Stimulated activated CD4-positive, alpha-beta T cell treated with anti-CD3 and anti-CD28 coated beads, Interleukin-1b, Interleukin-23, amount 100 ng/mL, for 24 hours (primary cell): ENCODE measurements around the gene TMEM74B.

Experiments used
- DNase-seq, 4 experiments: peaks; one replicate each; pipeline ENCODE4 v3.0.0-alpha.2; 2020; ENCODE audit warnings: low read depth in 4 of 4, low spot score in 1 of 4

Gene TMEM74B

DNA sequence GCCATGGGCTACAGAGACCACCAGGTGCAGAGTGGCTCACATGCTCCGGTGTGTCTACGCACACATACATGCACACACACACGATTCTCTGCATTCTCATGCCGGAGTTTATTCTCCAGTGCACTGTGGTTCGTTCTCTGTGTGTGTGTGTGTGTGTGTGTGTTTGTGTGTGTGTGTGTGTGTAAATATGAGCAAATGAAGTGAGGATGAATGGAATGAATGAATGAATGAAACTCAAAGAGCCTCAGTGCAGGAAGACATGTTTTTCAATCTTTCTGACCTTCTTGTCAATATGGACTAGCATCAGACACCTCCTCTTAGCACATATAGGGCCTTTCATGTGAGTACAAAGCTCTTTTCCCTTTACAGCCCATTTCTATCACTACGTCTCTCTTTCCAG is 1.6 kb downstream of the TMEM74B start:
- no peak for DNase-seq

DNA sequence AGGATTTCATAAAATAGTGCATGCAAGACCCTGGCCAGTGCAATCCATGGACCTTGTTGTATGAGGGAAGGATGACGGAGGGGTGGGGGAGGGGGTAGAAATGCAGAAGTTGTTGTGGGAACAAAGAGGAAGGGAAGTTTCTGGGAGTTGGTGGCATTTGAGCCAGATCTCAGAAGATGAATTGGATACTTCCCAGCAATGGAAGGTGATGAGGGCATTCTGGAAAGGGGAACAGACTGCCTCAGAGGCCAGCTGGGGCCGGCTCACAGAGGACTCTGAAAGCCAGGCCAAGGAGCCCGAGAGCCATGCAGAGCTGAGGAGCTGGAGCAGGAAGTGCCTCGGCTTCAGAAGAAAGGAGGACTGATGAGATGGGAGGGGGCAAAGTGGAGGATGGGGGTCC is 2.7 kb downstream of the TMEM74B start:
- DNase-seq = no peak

DNA sequence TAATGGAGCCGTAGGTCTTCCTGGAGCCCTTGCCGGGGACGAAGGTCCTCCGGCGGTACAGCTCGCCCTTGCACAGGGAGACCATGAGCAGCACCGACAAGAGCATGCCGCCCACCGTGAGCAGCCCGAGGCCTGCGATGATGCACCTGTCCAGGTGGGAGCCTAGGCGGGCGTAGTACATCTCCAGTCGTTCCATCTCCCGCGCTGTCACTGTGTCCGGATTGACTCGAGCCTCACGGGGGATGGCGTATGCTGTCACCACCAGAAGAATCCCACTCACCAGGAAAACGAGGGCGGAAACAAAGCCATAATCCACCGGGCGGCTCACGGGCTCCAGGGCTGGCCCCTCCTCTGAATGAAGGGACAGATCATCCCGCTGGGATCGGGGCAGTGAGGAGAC is 3.8 kb downstream of the TMEM74B start:
- DNase-seq = no peak

- DNase-seq = no peak
These were observed 6.2 kb downstream of the TMEM74B start for GRCh38 chr20:1178623-1179022.

- no peak for DNase-seq
These were observed 6.7 kb downstream of the TMEM74B start for GRCh38 chr20:1178103-1178502.

DNA sequence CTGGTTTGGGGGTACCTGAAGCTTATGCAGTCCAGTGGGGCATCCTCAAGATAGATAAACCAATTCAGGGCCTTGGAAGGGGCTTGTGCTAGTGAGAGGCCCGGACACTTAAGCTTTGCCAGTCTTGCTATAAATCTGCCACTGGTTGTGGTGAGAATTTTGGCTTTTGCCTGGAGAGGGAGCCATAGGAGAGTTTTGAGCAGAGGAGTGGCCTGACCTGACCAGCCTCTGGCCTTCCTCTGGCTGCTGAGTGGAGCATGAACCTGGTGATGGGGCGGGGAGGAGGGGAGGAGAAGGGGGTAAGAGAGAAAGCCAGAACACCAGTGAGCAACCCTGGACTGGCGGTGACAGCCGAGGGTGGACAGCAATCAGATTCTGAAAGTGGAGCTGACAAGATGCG is 7.1 kb downstream of the TMEM74B start:
- DNase-seq = no peak

DNA sequence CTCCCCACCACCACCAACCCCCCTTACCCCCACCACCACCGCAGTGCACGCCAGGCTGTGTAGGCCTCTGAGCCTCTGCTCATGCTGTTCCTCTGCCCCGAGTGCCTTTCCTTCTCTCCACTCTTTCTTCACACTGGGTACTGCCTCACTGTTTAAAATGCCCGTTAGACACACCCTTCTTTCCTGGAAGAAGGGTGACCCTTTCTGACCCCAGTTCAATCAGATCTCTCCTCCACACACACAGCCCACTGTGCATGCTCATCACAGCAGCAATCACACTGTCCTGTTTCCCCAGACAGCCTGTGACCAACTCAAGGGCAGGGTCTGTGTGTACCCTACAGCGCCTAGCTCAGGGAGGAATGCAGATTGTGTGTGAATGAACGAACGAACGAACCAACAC is 10.0 kb downstream of the TMEM74B start:
- DNase-seq = no peak

- DNase-seq = no peak
These were observed 11.1 kb downstream of the TMEM74B start for GRCh38 chr20:1173698-1174097.

- DNase-seq = no peak
These were observed 13.2 kb downstream of the TMEM74B start for GRCh38 chr20:1171461-1172093.

DNA sequence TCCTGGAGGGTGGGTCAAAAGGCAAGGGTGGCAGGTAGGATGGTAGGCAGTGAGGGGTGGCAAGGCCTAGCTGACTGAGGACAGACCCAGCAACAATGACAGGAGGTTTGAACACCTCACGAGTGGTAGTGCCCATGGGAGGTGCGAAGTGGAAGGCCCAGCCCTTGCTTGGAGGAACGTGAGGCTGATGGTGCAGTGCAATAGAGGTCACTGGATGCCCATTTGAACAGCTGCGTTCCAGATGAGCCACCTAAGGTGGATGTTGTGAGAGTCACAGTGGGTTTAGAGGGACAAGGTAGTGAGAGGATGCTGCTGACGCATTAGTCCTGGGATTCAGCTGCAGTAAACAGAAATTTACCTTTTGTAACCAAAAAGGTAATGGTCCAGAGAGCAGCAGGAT is 15.6 kb downstream of the TMEM74B start:
- DNase-seq = no peak

DNA sequence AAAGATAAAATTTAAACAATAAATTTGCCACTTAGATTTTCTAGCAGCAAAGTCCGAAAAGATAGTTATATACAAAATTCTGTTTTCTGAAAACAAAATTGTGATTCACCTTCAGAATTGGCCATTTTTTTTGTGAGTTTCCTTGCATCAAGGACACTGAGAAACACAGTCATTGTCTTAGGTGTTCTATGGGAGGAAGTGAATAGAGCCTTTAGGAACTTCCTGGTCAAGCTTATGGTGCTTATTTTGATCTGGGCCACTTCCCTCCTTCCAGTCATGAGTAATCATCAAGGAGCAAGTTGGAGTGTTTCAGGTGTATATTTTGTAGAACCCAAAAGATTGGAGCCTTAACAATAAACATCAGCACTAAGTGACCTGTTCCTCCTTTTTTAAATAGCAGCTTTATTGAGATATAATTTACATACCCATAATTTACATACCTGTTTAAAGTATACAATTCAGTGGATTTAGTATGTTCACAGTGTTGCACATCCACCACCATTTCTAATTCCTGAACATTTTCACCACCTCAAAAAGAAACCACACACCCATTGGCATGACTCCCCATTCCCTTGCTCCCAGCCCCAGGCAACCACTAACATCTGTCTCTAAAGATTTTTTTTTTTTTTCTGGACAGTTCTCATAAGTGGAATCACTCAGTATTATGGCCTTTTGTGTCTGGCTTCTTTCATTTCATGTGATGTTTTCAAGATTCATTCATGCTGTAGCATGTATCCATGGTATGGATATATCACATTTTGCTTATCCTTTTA is 17.6 kb downstream of the TMEM74B start:
- no peak for DNase-seq

- no peak for DNase-seq
These were observed 18.8 kb downstream of the TMEM74B start for GRCh38 chr20:1165941-1166340.

GRCh38 chr20:1165521-1165920 is 19.3 kb downstream of the TMEM74B start:
- no peak for DNase-seq

GRCh38 chr20:1164871-1165270 is 19.9 kb downstream of the TMEM74B start:
- DNase-seq = no peak

GRCh38 chr20:1163653-1164052 is 21.1 kb downstream of the TMEM74B start:
- no peak for DNase-seq

DNA sequence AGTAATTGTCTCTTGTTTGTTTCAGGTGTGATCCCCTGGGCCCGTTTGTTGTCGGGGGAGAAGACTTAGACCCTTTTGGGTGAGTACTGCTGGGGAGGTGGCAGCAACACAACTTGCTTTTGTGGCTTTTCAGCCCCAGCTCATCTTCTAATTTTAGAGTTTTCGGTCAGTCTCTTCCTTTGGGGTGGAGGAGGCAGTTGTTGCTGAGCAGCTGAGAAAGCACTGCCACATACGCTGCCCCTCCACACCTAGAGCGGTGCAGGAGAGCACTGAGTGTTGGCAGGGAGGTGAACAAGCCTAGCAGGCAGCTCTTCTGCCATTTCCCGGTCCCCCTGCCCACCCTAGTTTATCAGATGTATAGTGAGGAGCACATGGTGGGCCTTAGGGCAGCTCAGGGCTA is 21.7 kb downstream of the TMEM74B start:
- DNase-seq = no peak

DNA sequence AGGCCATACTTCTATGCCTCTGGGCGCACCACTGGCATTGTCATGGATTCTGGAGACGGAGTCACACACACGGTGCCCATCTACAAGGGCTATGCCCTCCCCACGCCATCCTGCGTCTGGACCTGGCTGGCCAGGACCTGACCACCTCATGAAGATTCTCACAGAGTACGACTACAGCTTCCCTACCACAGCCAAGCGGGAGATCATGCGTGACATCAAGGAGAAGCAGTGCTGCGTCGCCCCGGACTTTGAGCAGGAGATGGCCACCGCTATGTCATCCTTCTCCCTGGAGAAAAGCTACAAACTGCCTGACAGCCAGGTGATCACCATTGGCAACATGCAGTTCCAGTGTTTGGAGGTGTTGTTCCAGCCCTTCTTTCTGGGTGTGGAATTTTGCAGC is 23.8 kb downstream of the TMEM74B start:
- no peak for DNase-seq

DNA sequence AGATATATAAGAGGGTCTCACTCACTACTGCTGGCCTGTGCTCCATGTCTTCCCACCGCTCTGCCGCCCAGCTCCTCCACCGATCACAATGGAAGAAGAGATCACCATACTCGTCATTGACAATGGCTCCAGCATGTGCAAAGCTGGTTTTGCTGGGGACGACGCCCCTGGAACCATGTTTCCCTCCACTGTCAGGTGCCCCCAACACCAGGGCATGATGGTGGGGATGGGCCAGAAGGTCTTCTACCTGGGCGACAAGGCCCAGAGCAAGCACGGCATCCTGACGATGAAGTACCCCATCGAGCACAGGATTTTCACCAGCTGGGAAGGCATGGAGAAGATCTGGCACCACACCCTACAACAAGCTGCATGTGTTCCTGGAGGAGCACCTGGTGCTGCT is 24.3 kb downstream of the TMEM74B start:
- DNase-seq = no peak

DNA sequence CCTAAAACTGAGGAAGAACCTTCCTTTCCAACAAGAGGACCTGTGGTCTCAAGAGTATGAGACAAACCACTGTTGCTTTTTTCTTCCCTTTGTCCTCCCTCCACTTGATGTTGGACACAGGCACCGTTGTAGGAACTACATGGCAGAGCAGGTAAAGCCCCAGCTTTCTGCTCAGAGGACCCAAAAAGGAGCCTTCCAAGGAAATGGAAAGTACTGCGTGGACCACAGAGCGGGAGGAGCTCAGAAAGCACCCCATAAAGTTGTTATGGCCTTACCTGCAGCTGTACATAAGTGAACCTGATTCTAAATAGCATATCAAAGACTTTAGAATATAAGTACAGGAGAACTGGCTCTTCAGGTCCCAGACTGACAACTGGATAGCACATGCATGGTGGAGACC is 29.4 kb downstream of the TMEM74B start:
- DNase-seq = no peak

DNA sequence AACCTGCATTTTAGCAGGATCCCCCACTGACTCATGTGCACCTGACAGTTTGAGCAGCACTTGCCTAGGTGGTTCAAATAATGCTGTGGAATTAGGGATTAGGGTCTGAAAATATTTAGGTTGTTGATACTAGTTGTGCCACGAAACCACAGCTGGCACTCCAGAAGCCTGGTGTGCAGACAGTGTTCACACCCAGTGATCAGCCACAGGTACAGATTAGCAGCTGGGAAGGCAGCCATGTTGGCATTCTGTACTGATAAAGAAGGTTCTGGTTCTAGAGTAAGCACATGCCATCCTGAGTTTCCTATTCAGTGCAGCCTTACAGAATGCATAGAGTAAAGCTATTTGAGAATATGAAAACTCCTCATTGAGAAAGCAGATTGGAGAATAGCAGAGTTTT is 30.1 kb downstream of the TMEM74B start:
- no peak for DNase-seq

GRCh38 chr20:1154226-1154625 is 30.6 kb downstream of the TMEM74B start:
- DNase-seq = no peak

- no peak for DNase-seq
These were observed 33.8 kb downstream of the TMEM74B start for GRCh38 chr20:1150968-1151367.

DNA sequence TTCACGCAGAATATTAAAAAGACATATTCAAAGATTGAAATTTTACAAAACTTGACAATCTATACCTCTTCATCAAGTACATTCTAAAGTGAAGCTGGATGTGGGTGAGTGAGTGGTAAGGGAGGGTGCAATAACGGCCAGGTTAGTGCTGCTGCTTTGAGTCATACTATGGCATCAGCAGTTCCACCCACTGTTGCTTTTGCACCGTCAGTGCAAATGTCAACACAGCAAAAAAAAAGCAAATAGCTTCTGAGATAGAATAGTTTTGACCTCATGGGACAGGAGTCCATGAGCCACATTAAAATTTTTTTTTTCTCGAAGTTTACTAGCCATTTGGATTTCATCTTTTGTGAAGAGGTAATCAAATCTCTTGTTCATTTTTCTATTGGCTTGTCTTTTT is 34.6 kb downstream of the TMEM74B start:
- DNase-seq = no peak
